ENCODE results near the gene PLXNC1. TPM values are rescaled to one million over a fixed set of nuclear protein-coding genes. Genes with fewer than 3 reads are reported as not detected.

Gene PLXNC1
- total RNA-seq, 1 experiment from 2014 or later, result 0.66 TPM

GRCh38 chr12:94179723-94180122, 31.3 kb downstream of the PLXNC1 start:
- DNase-seq (ENCODE audit: low read depth), result no peak

GRCh38 chr12:94180558-94181296, 32.4 kb downstream of the PLXNC1 start:
- DNase-seq (ENCODE audit: low read depth), result no peak

GRCh38 chr12:94182986-94183707, 34.8 kb downstream of the PLXNC1 start:
- no peak for DNase-seq (ENCODE audit: low read depth)

GRCh38 chr12:94183708-94184379, 35.5 kb downstream of the PLXNC1 start:
- DNase-seq (ENCODE audit: low read depth), result no peak

GRCh38 chr12:94184995-94185719, 36.8 kb downstream of the PLXNC1 start:
- DNase-seq (ENCODE audit: low read depth), result no peak

GRCh38 chr12:94185801-94186200, 37.4 kb downstream of the PLXNC1 start:
- DNase-seq (ENCODE audit: low read depth), result no peak

- DNase-seq (ENCODE audit: low read depth), result no peak
Measured at GRCh38 chr12:94186278-94187241, 38.2 kb downstream of the PLXNC1 start.

- DNase-seq (ENCODE audit: low read depth), result no peak
Measured at GRCh38 chr12:94187361-94187760, 39.0 kb downstream of the PLXNC1 start.

- DNase-seq (ENCODE audit: low read depth), result no peak
Measured at GRCh38 chr12:94190623-94191022, 42.2 kb downstream of the PLXNC1 start.

- DNase-seq (ENCODE audit: low read depth), result no peak
Measured at GRCh38 chr12:94191023-94191422, 42.6 kb downstream of the PLXNC1 start.

- DNase-seq (ENCODE audit: low read depth), result no peak
Measured at GRCh38 chr12:94191811-94192210, 43.4 kb downstream of the PLXNC1 start.

GRCh38 chr12:94192506-94192905, 44.1 kb downstream of the PLXNC1 start:
- no peak for DNase-seq (ENCODE audit: low read depth)

- no peak for DNase-seq (ENCODE audit: low read depth)
Measured at GRCh38 chr12:94193168-94193567, 44.8 kb downstream of the PLXNC1 start.

- no peak for DNase-seq (ENCODE audit: low read depth)
Measured at GRCh38 chr12:94195483-94195882, 47.1 kb downstream of the PLXNC1 start.

GRCh38 chr12:94198469-94198868, 50.1 kb downstream of the PLXNC1 start:
- no peak for DNase-seq (ENCODE audit: low read depth)

- no peak for DNase-seq (ENCODE audit: low read depth)
Measured at GRCh38 chr12:94198872-94199271, 50.5 kb downstream of the PLXNC1 start.

- no peak for DNase-seq (ENCODE audit: low read depth)
Measured at GRCh38 chr12:94200069-94200468, 51.7 kb downstream of the PLXNC1 start.

- DNase-seq (ENCODE audit: low read depth), result no peak
Measured at GRCh38 chr12:94200695-94201094, 52.3 kb downstream of the PLXNC1 start.

GRCh38 chr12:94202245-94203180, 54.1 kb downstream of the PLXNC1 start:
- no peak for DNase-seq (ENCODE audit: low read depth)
